Lower leg skin (tissue), 3 donors: ENCODE data around the gene SLC39A11.

ENCODE experiments used
- CTCF ChIP-seq, 3 donors: fragments of 450-650 bp; IDR thresholded peaks; one replicate each; pipeline ENCODE4 v1.5.1; 2016; ENCODE audit warnings: antibody characterized with exemption in 3 of 3, mild to moderate bottlenecking in 3 of 3, moderate library complexity in 2 of 3
- POLR2A ChIP-seq, 2 donors: fragments of 450-650 bp; IDR thresholded peaks; one replicate each; pipeline ENCODE4 v1.6.1; 2016 to 2017; ENCODE audit warnings: antibody characterized with exemption in 2 of 2, mild to moderate bottlenecking in 1 of 2, moderate library complexity in 1 of 2

GRCh38 chr17:72661116-72661944 is 431.2 kb downstream of the SLC39A11 start:
- TF ChIP-seq CTCF (IDR thresholded peaks at IDR 0.05) = no peak
- no peak for TF ChIP-seq POLR2A (IDR thresholded peaks at IDR 0.05)
